Measurements from ENCODE around the gene PLCB4. TPM values are rescaled to one million over a fixed set of nuclear protein-coding genes. Genes with fewer than 3 reads are reported as not detected.

Gene PLCB4
- polyA plus RNA-seq, 1 of the 3 experiments (the other 2 are of a cell fraction): 5.5 TPM

- POLR2A ChIA-PET: no interaction called here
- TF ChIP-seq, protein P1, sequence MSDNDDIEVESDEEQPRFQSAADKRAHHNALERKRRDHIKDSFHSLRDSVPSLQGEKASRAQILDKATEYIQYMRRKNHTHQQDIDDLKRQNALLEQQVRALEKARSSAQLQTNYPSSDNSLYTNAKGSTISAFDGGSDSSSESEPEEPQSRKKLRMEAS (IDR thresholded peaks at IDR 0.05; ENCODE audit: low read depth): no peak
- TF ChIP-seq ELF1 (IDR thresholded peaks at IDR 0.05): no peak
- no peak for TF ChIP-seq TAF1 (IDR thresholded peaks at IDR 0.05; ENCODE audit: borderline replicate concordance, low read depth, low read length)
- no peaks in the 10 kb centered on the region for H3K27me3 ChIP-seq (ENCODE audit: insufficient read depth)
- H3K9ac ChIP-seq: no peak overlapping the region
- no peak overlapping the region for H3K4me2 ChIP-seq
- 76% methylated on average over 3 of the region's 3 CpGs for WGBS (ENCODE audit: low lambda C conversion rate)
- peaks cover 0 to 7% of the 10 kb centered on the region in 2 experiments; a peak in 1 of 4 replicates for H3K4me1 ChIP-seq (ENCODE audit: control insufficient read depth in 1 of 2, insufficient read depth in 2 of 2, low read depth in 1 of 2, low read length in 1 of 2)
- H3K9me3 ChIP-seq: no peaks in the 10 kb centered on the region
- DNase-seq: peak; percentile 9
- H4K20me1 ChIP-seq (ENCODE audit: insufficient read depth): no peaks in the 10 kb centered on the region
- H3K36me3 ChIP-seq (replicated peaks in 1 of 2; ENCODE audit: control insufficient read depth in 1 of 2, insufficient read depth in 2 of 2, low read length in 1 of 2): no peaks in the 10 kb centered on the region
- H3K9me2 ChIP-seq: no peaks in the 10 kb centered on the region
- no peaks in the 10 kb centered on the region for H3K79me2 ChIP-seq (ENCODE audit: insufficient read depth)
- no peak overlapping the region for H3K27ac ChIP-seq (ENCODE audit: low read depth in 2 of 2, low read length in 1 of 2)
- H3F3A ChIP-seq (replicated peaks; ENCODE audit: insufficient read depth): no peaks in the 10 kb centered on the region
- no peak overlapping the region for H3K4me3 ChIP-seq (ENCODE audit: low read depth in 2 of 2, low read length in 1 of 2)
- no peak overlapping the region for H2AFZ ChIP-seq (ENCODE audit: low read depth)
- CTCF ChIA-PET: interaction anchor here (0.7 to 1.5 kb wide), 4 partner anchors 19 to 543 kb away, joined by 3 to 4 read pairs (median 3); no protein-coding TSS in a partner anchor
Observed at GRCh38 chr20:9332791-9333479, 264.0 kb downstream of the PLCB4 start.

DNA sequence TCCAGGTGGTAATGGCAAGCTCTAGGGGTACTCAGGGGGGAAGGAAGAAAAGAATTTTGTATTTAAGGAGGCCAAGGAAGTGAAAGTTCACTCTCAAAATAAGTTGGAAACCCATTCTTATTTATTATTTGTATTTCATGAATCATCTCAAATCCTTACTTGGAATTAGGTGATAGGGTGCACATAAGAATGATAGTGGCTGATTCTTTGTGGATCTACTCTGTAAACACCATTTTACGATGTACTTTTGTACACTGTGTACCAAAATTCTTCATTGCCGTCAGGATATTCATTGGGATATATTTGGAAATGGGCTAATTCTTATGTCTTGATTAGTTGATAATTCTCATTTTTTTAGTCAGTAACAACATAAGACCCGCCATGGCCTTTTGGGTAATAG, 266.0 kb downstream of the PLCB4 start:
- no peak overlapping the region for H3K4me2 ChIP-seq
- H3K27ac ChIP-seq (ENCODE audit: low read depth in 2 of 2, low read length in 1 of 2): no peak overlapping the region
- no peaks in the 10 kb centered on the region for H4K20me1 ChIP-seq (ENCODE audit: insufficient read depth)
- no peak for DNase-seq
- no peaks in the 10 kb centered on the region for H3K9me2 ChIP-seq
- ChIA-PET POLR2A (no interaction called here), CTCF (no interaction called here)
- H3K4me1 ChIP-seq (ENCODE audit: control insufficient read depth in 1 of 2, insufficient read depth in 2 of 2, low read depth in 1 of 2, low read length in 1 of 2): peaks cover 0 to 5% of the 10 kb centered on the region in 2 experiments; a peak in 1 of 4 replicates
- no peaks in the 10 kb centered on the region for H3K27me3 ChIP-seq (ENCODE audit: insufficient read depth)
- TF ChIP-seq TCF12 (IDR thresholded peaks at IDR 0.05): no peak
- H3K4me3 ChIP-seq (ENCODE audit: low read depth in 2 of 2, low read length in 1 of 2): no peak overlapping the region
- H3K36me3 ChIP-seq (replicated peaks in 1 of 2; ENCODE audit: control insufficient read depth in 1 of 2, insufficient read depth in 2 of 2, low read length in 1 of 2): peaks cover 0 to 4% of the 10 kb centered on the region in 2 experiments
- H3K9ac ChIP-seq: no peak overlapping the region
- 83% methylated on average over 3 of the region's 3 CpGs for WGBS (ENCODE audit: low lambda C conversion rate)
- H3K9me3 ChIP-seq: no peaks in the 10 kb centered on the region
- no peaks in the 10 kb centered on the region for H3F3A ChIP-seq (replicated peaks; ENCODE audit: insufficient read depth)
- H2AFZ ChIP-seq (ENCODE audit: low read depth): no peak overlapping the region
- H3K79me2 ChIP-seq (ENCODE audit: insufficient read depth): no peaks in the 10 kb centered on the region

- Histone ChIP-seq H3K27me3 (ENCODE audit: insufficient read depth) (no peaks in the 10 kb centered on the region), H3K79me2 (ENCODE audit: insufficient read depth) (no peaks in the 10 kb centered on the region), H3K9me3 (no peaks in the 10 kb centered on the region), H3K9me2 (no peaks in the 10 kb centered on the region), H3F3A (replicated peaks; ENCODE audit: insufficient read depth) (no peaks in the 10 kb centered on the region), H3K4me2 (no peak overlapping the region), H2AFZ (ENCODE audit: low read depth) (no peak overlapping the region), H3K4me1 (ENCODE audit: control insufficient read depth in 1 of 2, insufficient read depth in 2 of 2, low read depth in 1 of 2, low read length in 1 of 2) (no peaks in the 10 kb centered on the region), H3K9ac (no peak overlapping the region), H3K27ac (ENCODE audit: low read depth in 2 of 2, low read length in 1 of 2) (no peak overlapping the region), H3K4me3 (ENCODE audit: low read depth in 2 of 2, low read length in 1 of 2) (no peak overlapping the region), H3K36me3 (replicated peaks in 1 of 2; ENCODE audit: control insufficient read depth in 1 of 2, insufficient read depth in 2 of 2, low read length in 1 of 2) (peaks cover 0 to 7% of the 10 kb centered on the region in 2 experiments), H4K20me1 (ENCODE audit: insufficient read depth) (no peaks in the 10 kb centered on the region)
- no peak for DNase-seq
- ChIA-PET POLR2A (no interaction called here), CTCF (interaction anchor here (1.0 to 1.8 kb wide), 2 partner anchors 13 to 21 kb away, joined by 3 to 4 read pairs; no protein-coding TSS in a partner anchor)
- TF ChIP-seq RXRA (IDR thresholded peaks at IDR 0.05; ENCODE audit: borderline replicate concordance, low read depth) (no peak), NFIC (IDR thresholded peaks at IDR 0.05; ENCODE audit: borderline replicate concordance) (no peak), USF1 (IDR thresholded peaks at IDR 0.05; ENCODE audit: borderline replicate concordance, low read depth) (no peak), FOXM1 (IDR thresholded peaks at IDR 0.05; ENCODE audit: low read depth) (no peak), SIN3A (IDR thresholded peaks at IDR 0.05; ENCODE audit: borderline replicate concordance, low read depth, low read length) (no peak), POLR2AphosphoS5 (IDR thresholded peaks at IDR 0.05; ENCODE audit: low read depth, low read length) (no peak), RFX5 (IDR thresholded peaks at IDR 0.05; ENCODE audit: low read length) (no peak), MXI1 (IDR thresholded peaks at IDR 0.05; ENCODE audit: low read depth, low read length) (no peak), SMC3 (IDR thresholded peaks at IDR 0.05; ENCODE audit: low read depth, low read length) (no peak), JUND (IDR thresholded peaks at IDR 0.05) (no peak), FOSL2 (IDR thresholded peaks at IDR 0.05; ENCODE audit: borderline replicate concordance, low read depth) (no peak), GABPA (IDR thresholded peaks at IDR 0.05; ENCODE audit: low read depth) (no peak), TAF1 (IDR thresholded peaks at IDR 0.05; ENCODE audit: borderline replicate concordance, low read depth, low read length) (no peak), PBX3 (IDR thresholded peaks at IDR 0.05) (no peak), NRF1 (IDR thresholded peaks at IDR 0.05; ENCODE audit: low read depth, low read length) (no peak)
- TF ChIP-seq, protein P1 (IDR thresholded peaks at IDR 0.05; ENCODE audit: low read depth): no peak
- TF ChIP-seq, protein P2, sequence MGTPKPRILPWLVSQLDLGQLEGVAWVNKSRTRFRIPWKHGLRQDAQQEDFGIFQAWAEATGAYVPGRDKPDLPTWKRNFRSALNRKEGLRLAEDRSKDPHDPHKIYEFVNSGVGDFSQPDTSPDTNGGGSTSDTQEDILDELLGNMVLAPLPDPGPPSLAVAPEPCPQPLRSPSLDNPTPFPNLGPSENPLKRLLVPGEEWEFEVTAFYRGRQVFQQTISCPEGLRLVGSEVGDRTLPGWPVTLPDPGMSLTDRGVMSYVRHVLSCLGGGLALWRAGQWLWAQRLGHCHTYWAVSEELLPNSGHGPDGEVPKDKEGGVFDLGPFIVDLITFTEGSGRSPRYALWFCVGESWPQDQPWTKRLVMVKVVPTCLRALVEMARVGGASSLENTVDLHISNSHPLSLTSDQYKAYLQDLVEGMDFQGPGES (IDR thresholded peaks at IDR 0.05; ENCODE audit: low read depth, low read length): no peak
Observed at GRCh38 chr20:9338101-9338500, 269.2 kb downstream of the PLCB4 start.

Data from SK-N-SH (cell line).